Umbilical cord (tissue), 2 donors: ENCODE results near the gene ANKRD31. TPM values are rescaled to one million over a fixed set of nuclear protein-coding genes. Genes with fewer than 3 reads are reported as not detected.
"Not testable (repeated sequence)": the region's sequence is repeated elsewhere in the genome, so short reads cannot be mapped to it uniquely, and the experiment has no call there.

ENCODE experiments used
- DNase-seq: peaks from one replicate; pipeline ENCODE4 v3.0.0-alpha.2; 2015; ENCODE audit warnings: low spot score
- total RNA-seq: library from RNA; depleted of rRNA; stranded (reverse); fragments of >200 nt; gene quantifications from one replicate; pipeline ENCODE4 v1.2.3, GENCODE V29; 2014; ENCODE audit warnings: low replicate concordance; ENCODE audit not compliant: insufficient read depth

ANKRD31 gene, protein sequence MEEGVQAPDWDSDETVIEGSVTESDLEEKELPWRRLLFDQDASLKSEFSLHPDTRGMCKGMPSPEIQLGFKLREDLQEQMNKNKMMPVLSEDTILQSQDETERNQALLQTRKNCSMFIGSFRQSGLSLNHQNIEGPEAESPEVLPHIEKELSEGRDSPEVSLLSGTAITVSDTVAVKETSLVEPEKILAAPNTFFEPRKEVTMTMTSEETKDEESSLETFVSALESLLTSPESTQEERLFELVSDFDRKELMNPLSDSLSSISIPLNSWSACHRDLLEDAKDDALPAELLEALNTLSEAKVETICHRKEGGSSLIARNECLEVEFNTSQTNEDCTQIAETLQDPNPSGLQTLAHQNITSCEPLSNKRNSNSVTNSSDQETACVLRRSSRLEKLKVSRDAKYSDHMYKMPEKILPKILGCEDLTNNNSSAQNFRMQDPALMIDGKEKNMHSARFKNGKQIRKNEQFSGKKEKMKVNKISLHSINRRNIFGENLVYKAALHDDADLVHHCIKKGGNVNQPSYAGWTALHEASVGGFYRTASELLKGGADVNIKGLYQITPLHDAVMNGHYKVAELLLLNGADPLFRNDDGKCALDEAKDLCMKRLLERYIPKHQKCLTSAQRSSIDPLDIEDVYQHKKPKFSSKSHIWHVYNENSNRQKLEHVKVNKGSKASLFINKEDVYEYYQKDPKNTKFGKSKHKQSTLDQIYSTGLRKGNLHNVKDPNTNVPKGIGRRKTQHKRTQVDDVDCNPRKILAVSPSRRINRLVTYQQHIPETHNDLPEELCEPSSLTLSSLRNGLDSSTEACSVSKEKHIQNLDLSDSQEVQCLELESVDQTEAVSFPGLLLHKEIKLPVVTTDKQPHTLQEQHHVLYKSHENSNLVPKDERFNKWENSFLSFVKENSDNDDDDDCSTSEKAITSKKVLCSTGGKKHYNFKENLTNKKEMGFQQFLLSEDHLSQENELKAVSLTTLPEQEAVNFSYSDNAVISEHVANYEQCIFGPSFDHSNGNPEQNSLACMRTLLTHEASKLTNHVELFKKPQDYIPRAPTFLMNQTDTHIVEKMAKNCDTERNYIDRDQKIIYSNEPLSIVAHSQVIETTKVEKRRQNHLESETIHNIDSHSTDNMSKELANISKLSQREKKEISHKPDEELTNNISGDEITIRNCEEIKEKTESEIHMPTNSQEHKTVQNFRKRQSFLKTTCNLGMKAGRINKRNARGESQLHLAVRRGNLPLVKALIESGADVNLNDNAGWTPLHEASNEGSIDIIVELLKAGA (N-terminal part only)
- total RNA-seq, result 1.2 TPM

DNA sequence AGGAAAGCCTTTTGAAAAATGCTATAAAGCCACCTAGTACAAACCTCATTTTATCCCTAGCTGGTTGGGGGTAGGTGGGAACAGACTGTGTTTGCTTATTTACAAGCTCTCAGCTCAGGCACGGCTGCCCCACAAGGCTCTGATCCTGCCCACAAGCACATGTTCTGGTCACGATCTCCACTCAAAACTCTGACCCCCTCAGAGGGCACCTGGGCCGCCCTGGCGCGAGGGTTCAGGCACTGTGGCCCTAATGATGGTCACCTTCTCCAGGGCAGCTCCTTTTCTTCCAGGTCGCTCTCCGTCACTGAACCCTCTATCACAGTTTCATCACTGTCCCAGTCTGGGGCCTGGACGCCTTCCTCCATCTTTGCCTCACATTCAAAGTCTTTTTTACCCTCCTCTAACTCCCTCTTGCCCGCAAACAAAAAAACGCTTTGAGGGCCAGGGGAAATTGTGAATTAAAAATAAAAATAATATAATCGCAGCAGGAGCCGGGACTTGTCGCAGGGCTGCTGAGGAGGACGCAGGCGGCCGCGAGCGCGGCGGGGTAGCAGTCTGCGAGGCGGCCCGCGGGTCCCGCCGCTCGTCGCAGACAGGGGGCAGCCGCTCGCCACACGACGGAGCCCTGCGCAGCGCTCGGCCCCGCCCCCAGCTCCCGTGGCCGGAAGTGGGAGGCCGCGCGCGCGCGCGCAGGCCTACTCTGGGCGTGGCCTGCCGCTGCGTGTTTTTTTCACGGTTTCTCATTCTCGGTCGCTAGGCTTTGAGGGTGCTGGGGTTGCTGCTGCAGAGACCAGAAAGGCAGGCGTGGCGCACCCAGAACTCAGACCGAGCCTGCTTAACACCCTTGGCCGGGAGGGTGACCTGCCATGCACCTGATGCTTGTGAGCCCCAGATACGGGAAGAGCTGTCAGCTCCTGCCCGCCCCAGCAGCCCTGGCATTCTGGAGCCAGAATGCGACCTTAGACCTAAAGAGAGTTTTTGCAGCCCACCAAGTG is at the start of gene ANKRD31:
ANKRD31 (minus strand) TSS at position 557 of the 995 bp plus-strand sequence; CDS start at position 365, 192 bp downstream.
- DNase-seq, result peak; percentile 89

DNA sequence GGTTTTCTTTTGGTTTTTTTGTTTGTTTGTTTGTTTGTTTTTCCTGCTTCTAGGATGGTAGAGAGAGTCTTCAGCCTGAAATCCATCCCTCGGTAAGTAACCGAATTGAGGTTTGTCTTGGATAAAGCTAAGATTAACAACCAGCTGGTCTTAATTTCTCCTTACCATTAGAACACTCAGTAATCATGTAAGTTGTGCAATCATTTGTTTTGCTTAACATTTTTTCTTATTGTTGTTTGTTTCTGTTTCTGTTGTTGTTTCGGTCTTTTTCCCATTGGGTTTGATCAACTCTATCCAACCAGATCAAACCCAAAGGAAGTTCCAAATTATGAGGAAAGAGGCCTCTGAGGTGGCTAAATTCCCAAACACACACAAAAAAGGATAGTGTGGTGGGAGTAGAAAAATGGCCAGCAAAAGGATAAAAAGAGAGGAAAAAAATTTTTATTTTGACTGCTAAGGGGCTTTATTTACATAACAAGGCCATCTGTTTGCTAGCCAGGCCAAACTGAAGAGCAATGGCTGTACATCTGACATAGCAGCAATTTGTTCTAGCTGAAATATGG is 49.6 kb upstream of the ANKRD31 start:
- no peak for DNase-seq

DNA sequence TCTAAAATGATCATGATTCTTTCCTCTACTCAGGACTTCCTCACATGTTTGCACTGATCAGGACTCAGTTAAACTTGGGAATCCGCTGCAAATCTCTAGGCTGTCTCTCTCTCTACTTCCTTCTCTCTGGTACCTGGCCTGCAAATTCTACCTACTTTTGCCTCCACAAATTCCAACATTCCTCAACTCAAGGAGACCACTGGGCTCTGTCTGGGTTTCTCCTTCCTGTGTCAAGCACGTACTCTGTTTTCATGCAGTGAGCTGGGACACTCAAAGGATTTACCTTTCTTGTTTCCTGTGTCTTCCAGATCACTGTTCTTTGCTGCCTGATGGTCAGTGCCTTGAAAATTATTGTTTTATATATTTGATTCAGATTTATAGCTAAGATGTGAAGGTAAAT is 45.9 kb upstream of the ANKRD31 start:
- DNase-seq, result no peak

DNA sequence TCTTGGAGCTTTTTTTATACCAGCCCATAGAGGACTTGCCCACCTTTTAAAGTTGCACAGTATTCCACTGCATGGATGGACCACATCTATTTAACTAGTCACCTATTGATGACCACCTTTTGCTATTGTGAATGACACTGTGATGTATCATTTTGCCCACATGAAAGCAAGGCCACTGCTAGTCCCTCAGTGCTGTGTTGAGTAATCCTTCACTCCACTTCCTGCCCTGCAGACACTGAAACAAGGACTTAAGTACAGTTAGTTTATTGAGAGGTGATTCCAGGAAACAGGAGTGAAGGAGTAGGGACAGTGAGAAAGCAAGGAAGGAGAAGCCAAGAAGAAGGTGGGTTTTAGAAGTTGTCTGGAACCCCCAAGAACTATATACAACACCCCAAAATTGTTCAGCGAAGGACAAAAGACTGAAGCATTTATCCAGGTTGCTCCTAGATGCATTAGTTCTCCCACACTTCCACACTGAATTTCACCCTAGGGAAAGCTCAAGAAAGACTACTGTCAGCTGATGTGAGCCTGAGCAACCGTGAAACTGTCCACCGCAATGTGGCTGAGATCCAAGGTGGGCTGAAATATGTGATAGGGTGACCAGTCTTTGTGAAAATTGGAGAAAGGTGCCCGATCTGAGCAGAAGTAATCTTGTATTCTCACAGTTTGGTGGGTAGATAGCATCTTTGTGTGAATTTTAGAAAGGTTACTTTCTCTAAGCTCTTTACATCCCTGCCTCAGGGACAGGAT is 45.2 kb upstream of the ANKRD31 start:
- DNase-seq, result no peak

DNA sequence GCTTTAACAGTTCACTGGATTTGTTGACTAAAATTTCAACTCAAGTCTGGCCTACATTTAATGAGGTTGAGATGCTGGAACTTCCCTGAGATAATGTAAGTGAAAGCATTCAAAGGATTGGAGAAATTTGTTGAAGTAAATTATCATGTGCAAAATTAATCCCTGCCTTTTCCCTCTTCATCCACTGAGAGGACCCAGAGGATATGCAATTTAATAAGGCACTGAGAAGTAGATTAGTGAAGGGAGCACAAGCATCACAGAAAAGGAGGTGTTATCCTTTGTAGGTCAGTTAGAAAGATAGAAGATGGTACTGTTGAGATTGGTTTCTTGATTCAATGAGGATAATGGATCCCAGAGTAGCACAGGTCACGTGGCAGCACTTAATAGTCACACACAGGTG is 42.6 kb upstream of the ANKRD31 start:
- DNase-seq, result no peak

DNA sequence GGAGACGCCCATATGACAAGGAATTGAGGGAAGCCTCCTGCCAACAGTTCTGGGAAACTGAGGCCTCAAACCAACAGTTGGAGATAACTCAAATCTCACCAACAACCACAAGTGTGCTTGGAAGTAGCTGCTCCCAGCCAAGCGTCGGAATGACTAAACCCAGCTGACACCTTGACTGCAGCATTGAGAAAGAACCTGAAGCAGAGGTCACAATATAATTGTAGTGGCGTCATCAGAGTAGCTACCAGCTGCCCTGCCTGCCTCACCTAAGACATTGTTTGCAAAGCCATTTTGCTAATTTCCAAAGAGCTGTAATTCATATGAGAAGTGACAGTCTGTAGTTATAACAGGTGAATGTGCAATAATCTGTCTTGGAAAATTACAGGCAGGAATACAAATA is 40.8 kb upstream of the ANKRD31 start:
- no peak for DNase-seq

DNA sequence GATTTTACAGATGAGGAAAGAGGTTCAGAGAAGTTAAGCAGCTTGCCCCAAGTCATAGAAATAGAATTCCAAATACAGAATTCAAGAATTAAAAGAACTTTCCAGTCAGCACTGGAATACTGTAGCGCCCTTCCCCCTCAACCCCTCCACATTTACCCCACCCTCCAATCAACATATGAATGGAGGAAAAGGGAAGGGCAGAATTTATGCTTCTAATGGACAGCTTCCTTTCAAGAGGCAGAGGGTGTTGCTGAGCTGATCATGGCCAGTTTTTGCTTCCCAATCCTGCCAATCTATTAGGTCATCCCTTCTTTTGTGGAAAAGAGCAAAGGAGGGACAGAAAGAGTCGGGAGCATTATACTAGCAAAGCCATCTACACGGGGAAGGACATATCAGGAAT is 39.1 kb upstream of the ANKRD31 start:
- no peak for DNase-seq

DNA sequence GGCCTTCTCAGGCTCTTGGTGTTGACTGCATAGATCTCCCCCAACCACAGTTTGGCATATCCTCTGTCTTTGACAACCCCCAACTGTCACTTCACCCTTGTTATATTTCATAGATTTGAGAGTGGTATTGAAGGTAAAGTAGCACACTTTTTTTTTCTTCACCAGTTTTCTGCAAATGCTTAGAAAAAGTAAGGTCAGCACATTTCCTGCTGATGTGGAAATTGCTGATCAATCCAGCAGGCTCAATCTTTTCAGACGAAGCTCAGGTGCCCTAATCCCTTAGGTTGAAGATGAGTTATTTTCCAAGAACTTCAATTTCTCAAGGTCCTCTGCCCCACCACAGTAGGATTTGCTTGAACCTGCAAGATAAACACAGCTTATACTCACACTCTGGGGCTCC is 38.5 kb upstream of the ANKRD31 start:
- DNase-seq, result no peak

DNA sequence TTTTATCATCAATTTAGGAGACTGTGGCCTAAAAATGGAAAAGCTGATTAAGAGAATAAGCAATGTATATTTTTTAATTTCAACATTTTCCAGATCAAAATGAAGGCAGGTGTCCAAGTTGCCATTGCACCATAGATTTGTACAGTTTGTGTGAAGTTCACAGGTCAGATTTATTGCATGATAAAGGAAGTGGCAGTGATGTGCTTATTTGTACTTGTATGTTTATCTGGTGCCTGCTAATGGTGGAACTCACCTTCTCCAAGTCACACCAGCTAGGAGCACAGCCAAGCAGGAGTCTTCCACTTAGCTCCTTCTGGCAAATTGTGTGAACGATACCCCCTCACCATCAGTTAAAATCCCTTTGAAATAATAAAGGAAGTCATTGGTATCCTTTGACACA is 37.8 kb upstream of the ANKRD31 start:
- no peak for DNase-seq

DNA sequence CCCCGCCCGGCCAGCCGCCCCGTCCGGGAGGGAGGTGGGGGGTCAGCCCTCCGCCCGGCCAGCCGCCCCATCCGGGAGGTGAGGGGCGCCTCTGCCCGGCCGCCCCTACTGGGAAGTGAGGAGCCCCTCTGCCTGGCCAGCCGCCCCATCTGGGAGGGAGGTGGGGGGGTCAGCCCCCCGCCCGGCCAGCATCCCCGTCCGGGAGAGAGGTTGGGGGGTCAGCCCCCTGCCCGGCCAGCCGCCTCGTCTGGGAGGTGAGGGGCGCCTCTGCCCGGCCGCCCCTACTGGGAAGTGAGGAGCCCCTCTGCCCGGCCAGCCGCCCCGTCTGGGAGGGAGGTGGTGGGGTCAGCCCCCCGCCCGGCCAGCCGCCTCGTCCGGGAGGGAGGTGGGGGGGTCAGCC is 33.9 kb upstream of the ANKRD31 start:
- not testable (repeated sequence) for DNase-seq

DNA sequence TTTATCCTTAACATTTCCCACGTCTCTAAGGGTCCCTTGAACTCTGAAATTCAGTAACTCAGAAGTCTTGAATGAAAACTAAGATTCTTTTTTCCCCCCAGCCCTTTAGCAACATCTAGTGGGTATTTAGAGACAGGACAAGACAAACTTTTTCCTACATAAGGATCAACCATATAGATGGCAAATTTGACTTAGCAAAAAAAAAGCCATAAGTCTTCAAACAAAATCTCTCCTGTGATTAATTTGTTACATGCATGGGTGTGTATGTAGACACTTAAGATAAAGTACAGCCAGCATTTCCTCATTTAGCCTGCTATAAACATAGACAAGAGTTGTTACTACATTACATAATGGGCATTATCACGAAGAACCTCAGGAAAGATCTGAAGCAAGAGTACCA is 29.1 kb upstream of the ANKRD31 start:
- DNase-seq, result peak; percentile 18

DNA sequence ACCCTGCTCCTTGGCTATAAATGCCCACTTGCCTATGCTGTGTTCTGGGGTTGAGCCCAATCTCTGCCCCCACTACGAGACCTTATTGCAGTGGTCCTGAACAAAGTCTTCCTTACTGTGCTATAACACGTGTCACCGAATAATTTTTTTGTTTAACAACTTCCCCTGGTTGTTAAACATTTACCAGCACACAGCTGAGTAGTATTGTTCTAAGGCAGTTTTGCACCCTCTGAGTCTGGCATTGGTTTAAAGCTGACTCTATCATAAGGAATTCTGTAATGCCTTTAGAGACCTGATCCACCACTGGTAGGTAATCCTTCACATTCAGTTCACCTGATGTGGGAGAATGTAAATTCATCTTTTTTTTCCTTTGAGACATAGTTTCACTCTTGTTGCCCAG is 25.6 kb upstream of the ANKRD31 start:
- DNase-seq, result no peak

DNA sequence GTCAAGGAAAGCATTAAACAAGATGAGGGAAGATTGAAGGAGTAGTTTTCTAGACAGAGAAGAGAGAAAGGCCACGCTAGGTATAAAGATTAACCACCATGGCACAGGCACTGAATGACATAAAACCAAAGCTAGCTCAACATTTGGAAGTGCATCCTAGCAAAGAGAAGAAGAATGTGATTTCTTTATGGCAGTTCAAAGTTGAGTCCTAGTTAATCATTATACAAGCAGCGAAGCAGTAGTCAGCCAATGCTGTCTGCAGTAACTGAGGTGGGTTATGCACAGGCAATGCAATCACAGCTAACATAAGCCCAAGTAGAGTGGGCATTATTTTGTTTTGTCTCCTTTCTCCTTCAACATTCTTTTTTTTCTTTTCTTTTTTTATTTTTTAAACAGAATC is 24.0 kb upstream of the ANKRD31 start:
- DNase-seq, result no peak

DNA sequence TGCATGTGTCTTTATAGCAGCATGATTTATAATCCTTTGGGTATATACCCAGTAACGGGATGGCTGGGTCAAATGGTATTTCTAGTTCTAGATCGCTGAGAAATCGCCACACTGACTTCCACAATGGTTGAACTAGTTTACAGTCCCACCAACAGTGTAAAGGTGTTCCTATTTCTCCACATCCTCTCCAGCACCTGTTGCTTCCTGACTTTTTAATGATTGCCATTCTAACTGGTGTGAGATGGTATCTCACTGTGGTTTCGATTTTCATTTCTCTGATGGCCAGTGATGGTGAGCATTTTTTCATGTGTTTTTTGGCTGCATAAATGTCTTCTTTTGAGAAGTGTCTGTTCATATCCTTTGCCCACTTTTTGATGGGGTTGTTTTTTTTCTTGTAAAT is 13.8 kb upstream of the ANKRD31 start:
- DNase-seq, result not testable (repeated sequence)

DNA sequence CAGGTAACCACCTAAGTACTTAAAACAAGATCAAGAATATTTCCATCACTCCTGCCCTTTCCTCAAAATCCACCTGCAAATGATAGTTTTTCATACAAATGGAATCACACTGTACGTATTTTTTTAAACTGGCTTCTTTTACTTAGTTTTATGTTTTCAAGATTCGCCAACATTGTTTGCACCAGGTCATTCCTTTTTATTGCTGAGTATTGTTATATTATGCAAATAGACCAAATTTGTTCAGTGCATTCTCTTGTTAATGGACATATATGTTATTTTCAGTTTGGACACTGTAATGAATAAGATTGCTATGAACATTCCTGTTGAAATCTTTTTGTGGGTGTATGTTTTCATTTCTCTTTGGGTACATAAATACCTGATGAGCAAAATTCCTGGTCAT is 8.3 kb upstream of the ANKRD31 start:
- no peak for DNase-seq

DNA sequence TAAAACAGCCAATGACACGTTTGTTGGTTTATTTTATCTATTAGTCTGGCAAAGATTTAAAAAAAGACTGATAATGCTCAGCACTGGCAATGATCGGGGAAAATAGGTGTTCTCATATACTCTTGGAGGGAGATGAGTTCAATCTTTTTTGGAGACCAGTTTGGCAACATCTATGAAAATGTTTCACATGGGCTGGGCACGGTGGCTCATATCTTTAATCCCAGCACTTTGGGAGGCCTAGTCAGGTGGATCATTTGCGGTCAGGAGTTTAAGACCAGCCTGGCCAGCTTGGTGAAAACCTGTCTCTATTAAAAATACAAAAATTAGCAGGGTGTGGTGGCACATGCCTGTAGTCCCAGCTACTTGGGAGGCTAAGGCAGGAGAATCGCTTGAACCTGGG is 6.8 kb upstream of the ANKRD31 start:
- no peak for DNase-seq

DNA sequence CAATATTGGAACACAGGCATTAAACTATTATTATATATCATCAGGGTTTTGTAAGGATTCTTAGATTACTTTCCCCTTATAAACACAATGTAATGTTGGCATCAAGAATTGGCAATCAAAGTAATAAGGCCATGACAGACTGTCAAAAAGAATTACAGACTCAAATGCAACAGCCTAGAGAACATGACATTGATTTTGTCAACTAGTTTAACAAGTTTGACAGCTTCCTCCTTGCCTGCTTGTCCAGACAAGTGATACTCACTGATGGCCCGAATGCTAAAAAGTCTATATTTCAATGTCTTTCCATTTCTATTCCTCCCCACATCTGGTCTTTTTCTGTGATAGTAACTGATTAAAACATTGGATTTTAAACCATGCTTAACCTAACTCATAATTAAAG is 6.4 kb upstream of the ANKRD31 start:
- DNase-seq, result peak; percentile 10

DNA sequence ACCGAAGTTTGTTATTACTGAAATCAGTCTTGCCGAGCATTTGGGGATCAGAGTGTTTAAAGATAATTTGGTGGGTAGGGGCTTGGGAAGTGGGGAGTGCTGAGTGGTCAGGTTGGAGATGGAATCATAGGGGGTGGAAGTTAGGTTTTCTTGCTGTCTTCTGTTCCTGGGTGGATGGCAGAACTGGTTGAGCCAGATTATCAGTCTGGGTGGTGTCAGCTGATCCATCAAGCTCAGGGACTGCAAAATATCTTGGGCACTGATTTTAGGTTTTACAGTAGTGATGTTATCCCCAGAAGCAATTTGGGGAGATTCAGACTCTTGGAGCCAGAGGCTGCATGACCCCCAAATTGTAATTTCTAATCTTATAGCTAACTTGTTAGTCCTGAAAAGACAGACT is 5.4 kb upstream of the ANKRD31 start:
- peak; percentile 11 for DNase-seq

DNA sequence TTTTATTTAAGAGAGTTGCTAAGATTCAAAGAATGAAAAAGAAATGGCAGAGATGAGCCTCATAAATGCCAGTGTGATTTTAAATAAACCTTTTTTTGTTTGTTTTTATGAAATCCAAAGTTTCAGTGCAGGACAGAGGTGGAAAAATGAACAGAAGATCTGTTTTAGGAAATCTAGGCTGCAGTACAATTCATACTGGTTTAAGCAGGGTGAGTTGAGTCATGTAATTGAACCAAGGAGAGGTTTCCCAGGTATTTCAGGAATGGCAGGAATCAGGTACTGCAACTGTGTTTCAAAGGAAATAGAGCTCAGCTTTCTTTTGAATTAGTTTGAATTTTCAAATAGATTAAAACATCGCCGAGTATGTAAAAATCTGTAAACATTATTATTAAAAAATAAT is 3.0 kb upstream of the ANKRD31 start:
- DNase-seq, result peak; percentile 7

DNA sequence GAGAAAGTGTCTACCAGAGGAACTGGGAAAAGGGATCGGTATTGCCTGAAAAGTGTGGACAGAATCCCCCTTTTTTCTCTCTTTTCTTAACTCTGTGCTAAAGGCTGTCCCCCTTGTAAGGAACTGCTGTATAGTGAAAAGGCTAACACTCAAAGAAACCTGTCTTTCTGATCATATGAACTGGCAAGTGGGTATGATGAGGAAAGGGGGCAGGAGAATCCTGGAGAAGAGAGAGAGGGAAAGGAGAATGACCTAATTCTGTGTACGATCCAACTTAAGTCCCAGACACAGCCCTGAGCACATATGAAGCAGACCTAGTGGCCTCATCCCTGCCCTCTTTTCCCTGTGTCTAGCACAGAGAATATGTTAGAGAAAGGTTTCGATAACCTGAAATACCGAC is 967 bp downstream of the ANKRD31 start:
- no peak for DNase-seq
